T-helper 1 cell treated with Interleukin-12 subunit alpha and Interleukin-12 subunit beta and Interleukin-4 antibody, amounts not matched to agents 30 μg/mL and 1 μg/mL, for 36 hours (primary cell): Measurements from ENCODE around the gene FYN.
"Not testable (repeated sequence)": the region's sequence is repeated elsewhere in the genome, so short reads cannot be mapped to it uniquely, and the experiment has no call there.

Experiments used
- H3K27ac Mint-ChIP-seq: one replicate; pipeline ENCODE4 v1.8.0; 2021; ENCODE audit warnings: mild to moderate bottlenecking, mixed read lengths
- H3K27me3 Mint-ChIP-seq: one replicate; pipeline ENCODE4 v1.8.0; 2021; ENCODE audit warnings: low read depth, mixed read lengths
- H3K36me3 Mint-ChIP-seq: one replicate; pipeline ENCODE4 v1.8.0; 2021; ENCODE audit warnings: low read depth, mixed read lengths
- H3K4me1 Mint-ChIP-seq: one replicate; pipeline ENCODE4 v1.8.0; 2021; ENCODE audit warnings: low read depth, mixed read lengths
- H3K4me3 Mint-ChIP-seq: one replicate; pipeline ENCODE4 v1.8.0; 2021; ENCODE audit warnings: mild to moderate bottlenecking, moderate library complexity, mixed read lengths
- H3K9me3 Mint-ChIP-seq: one replicate; pipeline ENCODE4 v1.8.0; 2021; ENCODE audit warnings: mixed read lengths

The FYN gene

GRCh38 chr6:111894272-111894671 is 21.0 kb upstream of the FYN start:
- Mint-ChIP-seq H3K27me3 (peaks cover 4% of the 10 kb centered on the region), H3K9me3 (no peaks in the 10 kb centered on the region), H3K27ac (no peak overlapping the region), H3K4me3 (no peak overlapping the region), H3K36me3 (no peaks in the 10 kb centered on the region), H3K4me1 (no peaks in the 10 kb centered on the region)

- Mint-ChIP-seq H3K36me3 (no peaks in the 10 kb centered on the region), H3K27ac (no peak overlapping the region), H3K27me3 (peaks cover 7% of the 10 kb centered on the region), H3K9me3 (no peaks in the 10 kb centered on the region), H3K4me1 (no peaks in the 10 kb centered on the region), H3K4me3 (no peak overlapping the region)
Observed at GRCh38 chr6:111892431-111892830, 19.2 kb upstream of the FYN start.

DNA sequence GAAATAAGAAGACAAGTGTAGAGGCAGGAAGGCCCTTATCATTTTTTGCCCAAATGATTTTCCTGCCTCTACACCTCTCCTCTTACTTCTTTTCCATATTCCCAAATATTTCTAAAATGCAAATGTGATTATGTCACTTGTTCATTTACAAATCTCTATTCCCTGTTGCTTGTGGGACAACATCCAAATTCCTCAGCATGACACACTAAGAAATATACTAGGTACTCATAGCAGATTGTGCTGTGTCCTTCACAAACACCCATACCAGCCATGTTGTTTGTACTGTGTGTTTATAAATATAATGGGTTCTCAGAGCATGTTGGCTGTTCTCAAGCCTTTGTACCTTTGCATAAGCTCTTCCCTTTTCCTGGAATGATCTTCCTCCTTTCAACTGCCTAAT is 17.7 kb upstream of the FYN start:
- no peak overlapping the region for H3K27ac Mint-ChIP-seq
- no peak overlapping the region for H3K4me3 Mint-ChIP-seq
- H3K36me3 Mint-ChIP-seq, result peaks cover 1% of the 10 kb centered on the region
- H3K4me1 Mint-ChIP-seq, result no peaks in the 10 kb centered on the region
- peaks cover 6% of the 10 kb centered on the region for H3K9me3 Mint-ChIP-seq
- H3K27me3 Mint-ChIP-seq, result peaks cover 8% of the 10 kb centered on the region

GRCh38 chr6:111888928-111889695 is 15.9 kb upstream of the FYN start:
- Mint-ChIP-seq H3K27ac (no peak overlapping the region), H3K27me3 (peaks cover 8% of the 10 kb centered on the region), H3K9me3 (peaks cover 14% of the 10 kb centered on the region), H3K36me3 (peaks cover 7% of the 10 kb centered on the region), H3K4me3 (no peak overlapping the region), H3K4me1 (no peaks in the 10 kb centered on the region)

- not testable (repeated sequence) for H3K27ac Mint-ChIP-seq, H3K36me3 Mint-ChIP-seq, H3K4me1 Mint-ChIP-seq, H3K27me3 Mint-ChIP-seq, H3K4me3 Mint-ChIP-seq
- peaks cover 14% of the 10 kb centered on the region for H3K9me3 Mint-ChIP-seq
Observed at GRCh38 chr6:111886793-111887192, 13.5 kb upstream of the FYN start.

DNA sequence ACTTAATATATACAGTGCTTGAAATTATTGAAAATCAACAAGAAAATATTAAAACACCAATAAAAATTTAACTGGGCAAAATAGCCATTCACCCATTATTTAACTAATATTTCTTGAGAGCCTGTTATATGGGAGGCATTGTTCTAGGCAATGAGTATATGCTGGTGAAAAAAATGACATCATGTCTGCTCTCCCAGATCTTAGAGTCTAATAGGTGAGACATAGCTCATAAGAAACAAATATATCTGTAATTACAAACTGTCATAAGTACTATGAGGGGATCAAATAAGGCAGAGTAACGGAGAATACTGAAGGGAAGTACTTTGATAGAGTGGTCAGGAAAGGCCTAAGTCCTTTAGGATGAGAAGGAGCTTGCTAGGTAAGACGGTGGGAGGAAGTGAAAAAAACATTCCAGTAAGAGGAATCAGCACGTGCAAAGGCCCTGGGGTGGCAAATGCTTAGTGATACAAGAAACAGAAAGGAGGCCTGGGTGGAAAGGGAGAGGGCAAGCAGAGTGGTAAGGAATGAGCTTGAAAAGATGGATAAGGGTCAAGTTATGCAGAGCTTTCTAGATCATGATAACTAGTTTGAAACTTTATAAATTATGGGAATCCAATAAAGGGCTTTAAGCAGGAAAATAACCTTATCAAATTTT is 12.2 kb upstream of the FYN start:
- Mint-ChIP-seq H3K4me3 (no peak overlapping the region), H3K9me3 (peaks cover 24% of the 10 kb centered on the region), H3K27ac (no peak overlapping the region)

DNA sequence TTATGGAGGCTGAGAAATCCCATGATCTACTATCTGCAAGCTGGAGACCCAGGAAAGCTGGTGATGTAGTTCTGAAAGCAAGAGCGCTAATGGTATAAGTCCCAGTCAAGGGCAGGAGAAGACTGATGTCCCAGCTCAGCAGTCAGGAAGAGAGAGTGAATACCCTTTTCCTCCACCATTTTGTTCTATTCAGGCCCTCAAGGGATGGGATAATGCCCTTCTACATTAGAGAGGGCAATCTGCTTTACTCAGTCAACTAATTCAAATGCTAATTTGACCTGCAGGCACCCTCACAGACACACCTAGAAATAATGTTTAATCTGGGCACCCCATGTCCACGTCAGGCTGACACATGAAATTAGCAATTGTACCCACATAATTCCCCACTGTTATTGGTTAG is 10.8 kb upstream of the FYN start:
- no peak overlapping the region for H3K27ac Mint-ChIP-seq
- peaks cover 38% of the 10 kb centered on the region for H3K9me3 Mint-ChIP-seq
- peaks cover 7% of the 10 kb centered on the region for H3K36me3 Mint-ChIP-seq
- H3K4me1 Mint-ChIP-seq, result no peaks in the 10 kb centered on the region
- peaks cover 4% of the 10 kb centered on the region for H3K27me3 Mint-ChIP-seq
- H3K4me3 Mint-ChIP-seq, result no peak overlapping the region

More for the DNA sequence above, 12.2 kb upstream of the FYN start:
- H3K36me3 Mint-ChIP-seq, result peaks cover 7% of the 10 kb centered on the region
- H3K4me1 Mint-ChIP-seq, result no peaks in the 10 kb centered on the region
- peaks cover 8% of the 10 kb centered on the region for H3K27me3 Mint-ChIP-seq

- H3K27me3 Mint-ChIP-seq, result peaks cover 4% of the 10 kb centered on the region
- no peak overlapping the region for H3K4me3 Mint-ChIP-seq
- H3K36me3 Mint-ChIP-seq, result no peaks in the 10 kb centered on the region
- H3K4me1 Mint-ChIP-seq, result no peaks in the 10 kb centered on the region
- no peak overlapping the region for H3K27ac Mint-ChIP-seq
- H3K9me3 Mint-ChIP-seq, result peaks cover 29% of the 10 kb centered on the region
Observed at GRCh38 chr6:111880181-111880888, 7.1 kb upstream of the FYN start.

DNA sequence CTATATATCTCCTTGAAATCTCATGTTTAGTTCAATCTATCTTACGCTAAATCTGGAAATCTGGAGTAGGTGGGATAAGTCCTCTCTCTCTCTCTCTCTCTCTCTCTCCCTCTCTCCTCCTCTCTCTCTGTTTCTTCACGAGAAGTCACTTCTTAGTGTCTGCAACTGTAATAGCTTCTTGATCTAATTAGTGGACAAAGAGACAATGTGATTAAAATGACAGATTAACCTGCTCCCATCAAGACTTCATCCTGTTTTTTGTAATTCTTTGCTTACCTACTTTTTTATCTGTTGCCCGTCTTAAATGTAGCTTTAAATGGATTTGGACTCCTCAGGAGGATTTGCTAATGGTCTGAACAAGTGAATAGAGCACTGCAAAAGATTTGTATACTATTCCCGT is 2.5 kb upstream of the FYN start:
- Mint-ChIP-seq H3K27me3 (peaks cover 4% of the 10 kb centered on the region), H3K36me3 (peaks cover 2% of the 10 kb centered on the region), H3K4me3 (no peak overlapping the region), H3K9me3 (peaks cover 20% of the 10 kb centered on the region), H3K4me1 (peaks cover 20% of the 10 kb centered on the region), H3K27ac (no peak overlapping the region)

- peak overlapping the region; percentile 95 for H3K27ac Mint-ChIP-seq
- peaks cover 4% of the 10 kb centered on the region for H3K27me3 Mint-ChIP-seq
- peaks cover 12% of the 10 kb centered on the region for H3K36me3 Mint-ChIP-seq
- H3K9me3 Mint-ChIP-seq, result peaks cover 2% of the 10 kb centered on the region
- H3K4me3 Mint-ChIP-seq, result peak overlapping the region; percentile 100
- H3K4me1 Mint-ChIP-seq, result peaks cover 34% of the 10 kb centered on the region
Observed at GRCh38 chr6:111874025-111874415, 768 bp upstream of the FYN start.

DNA sequence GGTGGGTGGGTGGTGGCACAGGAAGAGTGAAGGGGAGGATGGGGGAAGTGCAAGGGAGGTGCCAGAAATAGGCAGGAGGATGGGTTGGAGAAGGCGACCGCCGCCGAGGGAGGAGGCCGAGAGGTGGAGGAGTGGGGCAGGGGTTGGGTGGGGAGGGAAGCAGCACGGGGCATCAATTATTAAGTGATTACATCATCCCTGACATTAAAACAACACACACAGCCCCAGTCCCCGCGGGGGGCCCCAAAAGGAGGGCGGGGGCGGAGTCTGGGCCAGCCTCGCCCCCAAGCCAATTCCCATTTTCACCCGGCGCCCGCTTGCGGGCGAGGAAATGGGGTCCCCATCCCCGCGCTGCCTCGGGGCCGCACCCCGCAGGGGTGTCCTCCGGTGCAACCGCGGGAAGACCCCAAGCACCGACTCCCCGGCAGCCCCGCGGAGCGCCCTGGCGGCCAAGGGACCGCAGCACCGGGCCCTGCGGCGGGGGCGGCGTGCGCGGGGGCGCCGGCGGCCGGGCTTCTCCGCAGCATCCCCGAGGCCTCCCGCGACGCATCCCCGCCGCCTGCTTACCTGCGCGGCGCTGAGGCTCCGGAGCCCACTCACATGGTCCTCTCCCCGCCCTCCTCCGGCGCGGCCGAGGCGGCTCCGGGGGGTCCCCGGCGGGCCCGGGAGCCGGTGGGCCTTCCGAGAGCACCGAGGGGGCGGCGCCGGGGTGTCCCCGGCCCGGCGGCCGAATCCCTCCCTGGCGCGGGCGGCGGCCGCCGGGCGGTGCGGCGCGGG is 663 bp downstream of the FYN start:
- peaks cover 47% of the 10 kb centered on the region for H3K4me1 Mint-ChIP-seq
- H3K27ac Mint-ChIP-seq, result peak overlapping the region; percentile 95
- H3K27me3 Mint-ChIP-seq, result peaks cover 4% of the 10 kb centered on the region
- H3K36me3 Mint-ChIP-seq, result peaks cover 13% of the 10 kb centered on the region
- H3K4me3 Mint-ChIP-seq, result peak overlapping the region; percentile 98
- no peaks in the 10 kb centered on the region for H3K9me3 Mint-ChIP-seq

DNA sequence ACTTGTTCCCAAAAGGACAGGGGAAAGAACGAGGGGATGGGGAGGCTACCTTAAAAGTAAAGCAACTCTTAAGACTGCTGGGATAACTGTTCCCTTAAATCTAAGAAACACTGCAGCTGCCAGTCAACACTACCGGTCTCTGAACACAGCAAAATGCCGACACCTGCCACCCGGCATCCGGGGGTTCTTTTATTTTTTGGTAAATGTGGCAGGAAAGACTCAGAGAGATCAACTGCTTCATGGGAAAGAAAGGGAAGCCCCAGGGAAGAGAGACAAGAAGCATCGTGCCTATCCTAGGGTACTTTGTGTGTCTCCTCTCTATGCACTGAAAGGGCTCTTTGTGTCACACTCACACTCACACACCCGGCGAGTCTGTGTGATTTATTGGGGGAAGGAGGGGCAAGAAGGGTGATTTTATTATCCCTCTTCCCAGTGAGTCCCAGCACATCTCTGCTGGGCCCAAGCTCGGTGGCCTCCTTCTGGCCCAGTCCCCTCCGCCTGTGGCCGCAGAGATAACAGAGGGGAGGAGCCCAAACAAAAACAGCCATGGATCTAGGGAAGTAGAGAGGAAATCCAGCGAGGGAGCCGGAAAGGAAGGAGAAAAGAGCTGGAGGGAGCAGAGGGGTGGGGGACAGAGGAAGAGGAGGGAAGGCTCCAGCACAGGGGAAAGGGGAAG is 1.4 kb downstream of the FYN start:
- peaks cover 4% of the 10 kb centered on the region for H3K27me3 Mint-ChIP-seq
- H3K9me3 Mint-ChIP-seq, result no peaks in the 10 kb centered on the region
- peak overlapping the region; percentile 98 for H3K4me3 Mint-ChIP-seq
- H3K36me3 Mint-ChIP-seq, result peaks cover 18% of the 10 kb centered on the region
- H3K27ac Mint-ChIP-seq, result peak overlapping the region; percentile 95
- peaks cover 53% of the 10 kb centered on the region for H3K4me1 Mint-ChIP-seq

DNA sequence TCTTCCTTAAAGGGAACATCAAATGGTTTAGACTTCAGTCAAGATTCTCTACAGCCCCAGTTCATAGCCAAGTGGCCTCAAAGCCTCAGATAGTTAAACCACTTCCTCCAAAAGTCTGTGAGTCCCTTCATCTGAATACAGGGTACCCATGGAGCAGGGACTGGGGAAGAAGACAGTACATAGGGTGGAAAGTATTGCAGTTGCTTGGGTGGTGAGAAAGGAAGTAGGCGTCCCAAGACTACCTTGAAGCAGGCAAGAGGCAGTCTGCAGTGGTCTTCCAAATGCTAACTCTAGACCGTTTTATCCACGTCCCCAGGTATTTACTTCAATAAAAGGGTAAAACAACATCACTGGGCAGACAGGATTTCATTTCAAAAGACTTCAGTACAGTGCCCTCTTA is 2.0 kb downstream of the FYN start:
- Mint-ChIP-seq H3K4me1 (peaks cover 57% of the 10 kb centered on the region), H3K9me3 (no peaks in the 10 kb centered on the region), H3K27ac (peak overlapping the region; percentile 95), H3K36me3 (peaks cover 21% of the 10 kb centered on the region), H3K4me3 (peak overlapping the region; percentile 98), H3K27me3 (peaks cover 4% of the 10 kb centered on the region)

- H3K36me3 Mint-ChIP-seq, result peaks cover 21% of the 10 kb centered on the region
Observed at GRCh38 chr6:111870742-111871064, 2.5 kb downstream of the FYN start.

More at GRCh38 chr6:111870742-111871064, 2.5 kb downstream of the FYN start:
- H3K4me1 Mint-ChIP-seq, result peaks cover 62% of the 10 kb centered on the region
- no peaks in the 10 kb centered on the region for H3K9me3 Mint-ChIP-seq
- peak overlapping the region; percentile 95 for H3K27ac Mint-ChIP-seq
- H3K4me3 Mint-ChIP-seq, result peak overlapping the region; percentile 98
- peaks cover 2% of the 10 kb centered on the region for H3K27me3 Mint-ChIP-seq
